GM12878 (cell line): ENCODE measurements around the gene SEC22C. TPM values are rescaled to one million over a fixed set of nuclear protein-coding genes. Genes with fewer than 3 reads are reported as not detected.

Source experiments
- ATAC-seq: fragments of 200-7000 bp; cut with Tn5 transposase; 3 replicates; pipeline ENCODE4 v1.9.1; 2020; ENCODE audit warnings: mild to moderate bottlenecking, moderate library complexity
- BruUV-seq: library from RNA; stranded (reverse); fragments of 400-500 nt; replicated peaks from 2 replicates; lab custom pipeline; 2021; lab: Mats Ljungman, UMichigan
- CTCF ChIA-PET: fragments of 300-600 bp; sonication (Branson Sonifier 250); formaldehyde crosslinking; extraction: SDS; loops from one replicate; lab custom pipeline; 2021; ENCODE audit warnings: inconsistent platforms; lab: Yijun Ruan, JAX
- POLR2A ChIA-PET: fragments of 350-600 bp; formaldehyde crosslinking; extraction: SDS; loops from one replicate; lab custom pipeline; 2021; ENCODE audit warnings: inconsistent platforms; lab: Charles Lee
- RAD21 ChIA-PET: fragments of 300-600 bp; sonication (Branson Sonifier 250); formaldehyde crosslinking; loops from one replicate; lab custom pipeline; 2023; ENCODE audit warnings: antibody characterized with exemption; ENCODE audit not compliant: unreplicated experiment; lab: Charles Lee
- SMC1A ChIA-PET: fragments of 300-600 bp; sonication (Branson Sonifier 250); formaldehyde crosslinking; loops from one replicate; lab custom pipeline; 2023; ENCODE audit not compliant: unreplicated experiment, uncharacterized antibody; lab: Charles Lee
- DNase-seq: peaks from one replicate; pipeline ENCODE4 v3.0.0-alpha.2; 2011; ENCODE audit warnings: low read depth, low spot score
- FAIRE-seq: peaks from 3 replicates; lab custom pipeline; 2011; peaks lifted over from hg19 to GRCh38; lab: Jason Lieb, UNC
- H2AFZ ChIP-seq: 2 replicates; pipeline ENCODE4 v1.6.0; 2011; ENCODE audit warnings: low read depth, low read length, control low read depth; ENCODE audit not compliant: control insufficient read depth
- H3K27ac ChIP-seq: 2 replicates; pipeline ENCODE4 v1.5.1; 2011; ENCODE audit warnings: control low read depth; ENCODE audit not compliant: control insufficient read depth, insufficient read depth
- H3K27me3 ChIP-seq, 2 experiments: replicated peaks in 1 of 2; 2 replicates each; pipeline versions ENCODE4 v1.6.0 to v1.6.1; 2011; ENCODE audit warnings: low read length in 1 of 2; ENCODE audit not compliant: control insufficient read depth in 2 of 2, insufficient read depth in 2 of 2
- H3K36me3 ChIP-seq, 2 experiments: 2 replicates each; pipeline ENCODE4 v1.5.1; 2011; ENCODE audit warnings: low read length in 1 of 2; ENCODE audit not compliant: control insufficient read depth in 2 of 2, insufficient read depth in 2 of 2
- H3K4me1 ChIP-seq: 2 replicates; pipeline ENCODE4 v1.6.1; 2011; ENCODE audit warnings: mild to moderate bottlenecking, low read length, moderate library complexity, mixed read lengths; ENCODE audit not compliant: control insufficient read depth, insufficient read depth
- H3K4me2 ChIP-seq: 2 replicates; pipeline ENCODE4 v1.6.0; 2011; ENCODE audit warnings: control low read depth; ENCODE audit not compliant: control insufficient read depth, insufficient read depth
- H3K4me3 ChIP-seq: fragments of 200-600 bp; sonication (generic); 2 replicates; pipeline ENCODE4 v1.5.1; 2016
- H3K79me2 ChIP-seq: 2 replicates; pipeline ENCODE4 v1.6.0; 2011; ENCODE audit warnings: low read length; ENCODE audit not compliant: control insufficient read depth, insufficient read depth
- H3K9ac ChIP-seq: 2 replicates; pipeline ENCODE4 v1.8.0; 2011; ENCODE audit warnings: low read length, control low read depth, mixed read lengths; ENCODE audit not compliant: control insufficient read depth, insufficient read depth
- H3K9me3 ChIP-seq: replicated peaks from 3 replicates; pipeline ENCODE4 v1.5.1; 2011; ENCODE audit warnings: mild to moderate bottlenecking, low read length; ENCODE audit not compliant: control insufficient read depth, insufficient read depth
- H4K20me1 ChIP-seq: 2 replicates; pipeline ENCODE4 v1.6.0; 2011; ENCODE audit not compliant: control insufficient read depth, insufficient read depth
- BACH1 ChIP-seq: fragments of 450-650 bp; IDR thresholded peaks from 2 replicates; pipeline ENCODE4 v1.6.1; 2017; ENCODE audit warnings: mild to moderate bottlenecking, borderline replicate concordance
- IKZF2 ChIP-seq, 2 experiments: fragments of 450-650 bp; IDR thresholded peaks; 2 replicates each; pipeline ENCODE4 v1.6.1; 2017; ENCODE audit warnings: mild to moderate bottlenecking in 2 of 2, moderate library complexity in 2 of 2
- LARP7 ChIP-seq: fragments of 450-650 bp; IDR thresholded peaks from 2 replicates; pipeline ENCODE4 v1.6.1; 2017; ENCODE audit warnings: mild to moderate bottlenecking
- SPI1 ChIP-seq: IDR thresholded peaks from 2 replicates; pipeline ENCODE4 v1.6.1; 2011; ENCODE audit warnings: low read depth, mild to moderate bottlenecking, low read length, moderate library complexity, borderline replicate concordance; ENCODE audit not compliant: insufficient read depth
- SRF ChIP-seq, 2 experiments: IDR thresholded peaks; 2 replicates each; pipeline ENCODE4 v1.6.1; 2011; ENCODE audit warnings: low read depth in 2 of 2, low read length in 2 of 2, mild to moderate bottlenecking in 1 of 2, moderate library complexity in 1 of 2
- ZNF384 ChIP-seq: IDR thresholded peaks from 2 replicates; pipeline ENCODE4 v1.6.1; 2012; ENCODE audit warnings: low read depth, mild to moderate bottlenecking, low read length, improper control_type of control experiment, borderline replicate concordance
- WGBS: methylation state at CpG from one replicate; pipeline ENCODE4 v1.1.6; 2016; ENCODE audit warnings: low lambda C conversion rate; ENCODE audit not compliant: insufficient replicate concordance, insufficient coverage; ENCODE audit errors: missing lambda C conversion rate; 5-methylcytosine and 5-hydroxymethylcytosine counted together
- in situ Hi-C: fragments of 300-500 bp; cut with MboI; formaldehyde crosslinking; loops from 9 replicates; pipeline ENCODE4 v1.14.3; 2018; ENCODE audit warnings: mixed read lengths
- intact Hi-C: fragments of 100-400 bp; cut with micrococcal nuclease; formaldehyde crosslinking; loops from one replicate; pipeline ENCODE4 v1.14.2; 2022; ENCODE audit not compliant: unreplicated experiment
- polyA plus RNA-seq, 11 experiments: library from polyadenylated mRNA; depleted of rRNA in 4 of 11; unstranded in 6 of 11; stranded (reverse) in 5 of 11; fragments of >200 nt; fragmentation: Nextera tagmentation in 4 of 11; fragmentation: Illumina TruSeq in 1 of 11; extraction: Ambion mirVana in 4 of 11; extraction: Trizol in 1 of 11; gene quantifications; 1 replicate in 1 of 11; 2 replicates in 10 of 11; pipeline versions ENCODE4 v1.2.1 to v1.2.3, GENCODE V29; 2011 to 2016; ENCODE audit warnings: inconsistent platforms in 2 of 11, missing spikeins in 2 of 11, low read depth in 1 of 11
- total RNA-seq, 4 experiments: library from RNA; depleted of rRNA in 3 of 4; stranded (reverse); fragments of >200 nt in 3 of 4; fragmentation: Illumina TruSeq in 1 of 4; extraction: Trizol in 1 of 4; gene quantifications; 2 replicates each; pipeline versions ENCODE4 v1.2.1 to v1.2.3, GENCODE V29; 2013 to 2021
- TF ChIP-seq, protein P1 (sequence below): fragments of 150-350 bp; IDR thresholded peaks from 2 replicates; pipeline ENCODE4 v1.6.1; 2014; ENCODE audit warnings: mild to moderate bottlenecking, low read depth, low read length

Gene SEC22C
- total and polyA plus RNA-seq, 10 of the 15 experiments (the other 5 are each of a cell fraction or from before 2014, with no cell fraction given), result 15.6 to 47.0 (median 39.1) TPM

DNA sequence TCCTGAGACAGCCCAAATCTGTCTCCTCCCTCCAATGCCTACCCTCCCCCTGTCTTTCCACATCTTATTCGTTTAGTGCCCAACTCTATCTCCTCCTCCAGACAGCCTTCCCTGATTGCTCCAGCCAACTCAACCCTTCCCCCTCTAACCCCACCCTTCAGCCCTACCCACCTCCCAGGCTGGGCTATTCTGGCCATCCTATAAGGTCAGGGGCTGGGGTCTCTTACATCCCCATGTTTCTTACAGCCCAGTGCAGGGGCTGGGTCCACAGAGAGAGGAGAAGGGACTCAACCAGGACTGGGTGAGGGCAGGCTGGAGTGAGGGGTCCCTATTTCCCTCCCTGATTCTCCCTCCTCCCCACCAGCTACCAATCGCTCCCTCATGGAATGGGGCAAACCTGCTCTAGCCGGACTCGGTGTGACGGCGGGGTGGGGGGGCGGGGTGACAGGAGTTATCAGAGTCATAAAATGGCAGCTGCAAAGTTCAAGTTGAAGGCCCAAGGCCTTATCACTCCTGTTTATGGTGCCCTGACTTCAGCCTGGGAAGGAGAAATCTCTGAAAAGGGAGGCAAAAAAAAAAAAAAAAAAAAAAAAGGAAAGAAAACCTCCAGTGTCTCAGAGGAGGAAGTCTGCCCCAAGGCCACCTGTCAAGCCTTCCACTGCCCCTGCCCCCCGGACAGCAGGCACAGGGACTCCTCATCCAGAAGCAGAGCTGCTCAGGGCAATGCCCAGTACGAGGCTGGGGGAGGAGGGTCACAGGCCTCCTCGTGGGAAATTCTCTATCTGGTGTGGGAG is 77.2 kb downstream of the SEC22C start:
- Histone ChIP-seq H3K36me3 (no peaks in the 10 kb centered on the region), H3K4me1 (peaks cover 6% of the 10 kb centered on the region; the same call in 1 of the 2 replicates), H2AFZ (no peak overlapping the region), H3K79me2 (no peaks in the 10 kb centered on the region), H4K20me1 (no peaks in the 10 kb centered on the region), H3K4me2 (no peak overlapping the region), H3K27me3 (peaks cover 6 to 13% of the 10 kb centered on the region in 2 experiments), H3K9me3 (no peaks in the 10 kb centered on the region), H3K9ac (no peak overlapping the region), H3K27ac (no peak overlapping the region), H3K4me3 (no peak overlapping the region)
- TF ChIP-seq IKZF2 (IDR thresholded peaks at IDR 0.05), result no peak
- TF ChIP-seq SPI1, result no peak
- no peak for TF ChIP-seq BACH1
- no peak for TF ChIP-seq SRF (IDR thresholded peaks at IDR 0.05; ENCODE audit: low read depth in 2 of 2, low read length in 2 of 2)
- TF ChIP-seq, protein P1, sequence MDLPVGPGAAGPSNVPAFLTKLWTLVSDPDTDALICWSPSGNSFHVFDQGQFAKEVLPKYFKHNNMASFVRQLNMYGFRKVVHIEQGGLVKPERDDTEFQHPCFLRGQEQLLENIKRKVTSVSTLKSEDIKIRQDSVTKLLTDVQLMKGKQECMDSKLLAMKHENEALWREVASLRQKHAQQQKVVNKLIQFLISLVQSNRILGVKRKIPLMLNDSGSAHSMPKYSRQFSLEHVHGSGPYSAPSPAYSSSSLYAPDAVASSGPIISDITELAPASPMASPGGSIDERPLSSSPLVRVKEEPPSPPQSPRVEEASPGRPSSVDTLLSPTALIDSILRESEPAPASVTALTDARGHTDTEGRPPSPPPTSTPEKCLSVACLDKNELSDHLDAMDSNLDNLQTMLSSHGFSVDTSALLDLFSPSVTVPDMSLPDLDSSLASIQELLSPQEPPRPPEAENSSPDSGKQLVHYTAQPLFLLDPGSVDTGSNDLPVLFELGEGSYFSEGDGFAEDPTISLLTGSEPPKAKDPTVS, result no peak
- no peak for TF ChIP-seq LARP7
- no peak for TF ChIP-seq ZNF384
- ChIA-PET POLR2A (no interaction called here), RAD21 (no interaction called here), SMC1A (no interaction called here), CTCF (no interaction called here)
- no peak for FAIRE-seq
- in situ Hi-C loops, result no loop called here
- no peak for ATAC-seq
- no peak for DNase-seq
- intact Hi-C loops, result no loop called here
- WGBS, result 38% methylated on average over 5 of the region's 10 CpGs
- BruUV-seq, result no TSS peak
